Ammon's horn (tissue), 1 donor: ENCODE data around the gene SALL3.

Source experiments
- DNase-seq: peaks from one replicate; pipeline ENCODE4 v3.0.0-alpha.2; 2016; ENCODE audit warnings: low spot score

Gene SALL3

GRCh38 chr18:79006106-79006795 lies 26.6 kb downstream of the SALL3 start:
- no peak for DNase-seq

GRCh38 chr18:79007440-79007839 lies 27.8 kb downstream of the SALL3 start:
- no peak for DNase-seq

- DNase-seq, result no peak
These were observed 28.8 kb downstream of the SALL3 start for GRCh38 chr18:79008356-79008940.

- no peak for DNase-seq
These were observed 31.2 kb downstream of the SALL3 start for GRCh38 chr18:79010802-79011201.

GRCh38 chr18:79011300-79011870 lies 31.8 kb downstream of the SALL3 start:
- no peak for DNase-seq

- no peak for DNase-seq
These were observed 34.3 kb downstream of the SALL3 start for GRCh38 chr18:79013869-79014268.

GRCh38 chr18:79018911-79019310 lies 39.3 kb downstream of the SALL3 start:
- no peak for DNase-seq

- DNase-seq, result no peak
These were observed 40.3 kb downstream of the SALL3 start for GRCh38 chr18:79019881-79020280.

GRCh38 chr18:79022603-79023002 lies 43.0 kb downstream of the SALL3 start:
- no peak for DNase-seq

GRCh38 chr18:79026491-79026890 lies 46.9 kb downstream of the SALL3 start:
- no peak for DNase-seq

- no peak for DNase-seq
These were observed 51.1 kb downstream of the SALL3 start for GRCh38 chr18:79030680-79031079.

- DNase-seq, result no peak
These were observed 62.7 kb downstream of the SALL3 start for GRCh38 chr18:79042276-79042675.

GRCh38 chr18:79043288-79043687 lies 63.7 kb downstream of the SALL3 start:
- no peak for DNase-seq

GRCh38 chr18:79046522-79046921 lies 66.9 kb downstream of the SALL3 start:
- DNase-seq, result no peak

- DNase-seq, result no peak
These were observed 68.1 kb downstream of the SALL3 start for GRCh38 chr18:79047556-79048244.

- DNase-seq, result no peak
These were observed 68.6 kb downstream of the SALL3 start for GRCh38 chr18:79048245-79048632.

GRCh38 chr18:79049506-79049905 lies 69.9 kb downstream of the SALL3 start:
- no peak for DNase-seq
